GM19395 (cell line): ENCODE data around the gene TMEM60.

Source experiments
- ATAC-seq: cut with Tn5 transposase; IDR thresholded peaks from one replicate; pipeline ENCODE4 v1.9.1; 2021; ENCODE audit warnings: mild to moderate bottlenecking, moderate library complexity; ENCODE audit not compliant: unreplicated experiment

The TMEM60 gene

GRCh38 chr7:77778535-77778934 lies 19.7 kb downstream of the TMEM60 start:
- ATAC-seq = no peak

DNA sequence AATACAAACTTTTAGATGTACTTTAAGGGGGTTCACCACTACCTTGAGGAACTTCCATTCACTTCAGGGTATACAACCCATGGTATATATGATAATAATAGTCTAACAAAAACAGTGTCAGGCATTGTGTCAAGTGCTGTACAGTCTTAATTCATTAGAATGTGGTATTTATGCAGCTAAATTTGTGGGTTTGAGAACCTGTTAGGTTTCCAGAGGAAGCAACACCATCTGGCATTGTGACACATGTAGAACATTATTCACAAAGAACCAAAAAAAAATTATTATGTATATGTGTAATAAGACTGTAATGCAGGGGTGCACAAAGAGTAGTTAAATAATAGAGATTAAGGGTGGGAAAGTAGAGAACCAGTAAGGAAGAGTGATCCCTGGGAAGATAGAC lies 26.3 kb downstream of the TMEM60 start:
- ATAC-seq = no peak

GRCh38 chr7:77770316-77770715 lies 27.9 kb downstream of the TMEM60 start:
- ATAC-seq = no peak

- no peak for ATAC-seq
Measured at GRCh38 chr7:77766801-77767605, 31.2 kb downstream of the TMEM60 start.

GRCh38 chr7:77765906-77766800 lies 32.1 kb downstream of the TMEM60 start:
- no peak for ATAC-seq

GRCh38 chr7:77765481-77765880 lies 32.8 kb downstream of the TMEM60 start:
- ATAC-seq = no peak

DNA sequence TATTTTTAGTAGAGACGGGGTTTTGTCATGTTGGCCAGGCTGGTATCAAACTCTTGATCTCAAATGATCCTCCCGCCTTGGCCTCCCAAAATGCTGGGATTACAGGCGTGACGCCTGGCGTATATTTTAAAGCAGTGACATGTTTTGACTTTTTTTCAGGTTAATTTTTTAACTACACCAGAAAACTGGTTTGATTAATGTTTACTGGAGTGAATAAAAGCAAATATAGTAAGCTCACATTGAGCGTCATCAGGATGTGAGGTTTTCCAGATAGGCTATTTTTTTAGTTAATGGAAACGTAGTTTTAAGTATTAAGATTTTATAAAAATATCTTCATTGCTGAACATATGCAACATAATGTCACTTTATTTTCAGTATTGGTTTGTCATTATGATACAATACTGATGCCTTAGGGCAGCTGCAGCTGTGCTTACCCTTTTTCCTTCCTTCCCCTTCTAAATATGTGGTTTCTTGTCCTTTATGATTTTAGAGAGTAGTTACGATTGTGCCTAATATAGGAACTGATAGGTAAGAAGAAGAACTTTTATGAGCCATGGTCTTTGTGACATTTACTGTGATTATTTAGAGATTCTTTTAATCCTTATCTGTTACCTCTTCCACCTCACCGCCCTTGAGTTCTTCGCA lies 37.3 kb downstream of the TMEM60 start:
- no peak for ATAC-seq

- ATAC-seq = peak; percentile 35
Measured at GRCh38 chr7:77759294-77759889, 38.8 kb downstream of the TMEM60 start.

- ATAC-seq = peak; percentile 82
Measured at GRCh38 chr7:77757589-77757988, 40.6 kb downstream of the TMEM60 start.

DNA sequence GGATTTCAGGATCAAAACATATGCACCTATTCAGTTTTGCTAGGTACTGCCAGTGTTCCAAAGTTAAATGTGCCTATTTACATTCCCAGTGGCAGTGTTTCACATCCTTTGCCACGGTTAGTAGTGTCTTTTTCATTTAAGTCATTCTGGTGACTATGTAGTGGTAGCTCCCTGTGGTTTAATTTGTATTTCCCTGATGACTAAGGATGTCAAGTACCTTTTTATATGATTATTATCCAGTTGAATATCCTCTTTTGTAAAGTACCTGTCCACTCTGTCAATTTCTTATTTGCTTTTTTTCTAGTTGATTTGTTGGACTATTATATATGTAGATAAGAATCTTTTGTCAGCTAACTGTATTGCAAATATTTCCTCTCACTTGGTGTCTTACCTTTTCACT lies 45.1 kb downstream of the TMEM60 start:
- no peak for ATAC-seq

DNA sequence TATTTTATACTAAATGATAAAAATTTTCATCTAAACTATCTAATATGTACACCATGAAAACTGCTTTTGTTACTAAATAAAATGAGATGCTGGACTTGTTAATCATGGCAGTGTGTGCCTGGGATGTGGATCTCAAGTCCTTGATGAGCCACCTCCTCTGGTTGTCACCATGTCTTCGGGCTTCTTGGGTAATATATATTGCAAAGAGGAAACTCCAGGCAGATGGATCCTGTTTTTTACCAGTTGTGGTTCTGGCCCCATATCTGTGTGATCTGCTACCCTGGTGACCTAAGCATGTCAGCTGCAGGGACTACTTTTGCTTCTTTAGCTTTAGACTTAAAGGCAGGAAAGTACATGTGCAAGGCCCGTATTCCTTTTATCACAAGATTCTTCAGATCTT lies 46.2 kb downstream of the TMEM60 start:
- no peak for ATAC-seq

DNA sequence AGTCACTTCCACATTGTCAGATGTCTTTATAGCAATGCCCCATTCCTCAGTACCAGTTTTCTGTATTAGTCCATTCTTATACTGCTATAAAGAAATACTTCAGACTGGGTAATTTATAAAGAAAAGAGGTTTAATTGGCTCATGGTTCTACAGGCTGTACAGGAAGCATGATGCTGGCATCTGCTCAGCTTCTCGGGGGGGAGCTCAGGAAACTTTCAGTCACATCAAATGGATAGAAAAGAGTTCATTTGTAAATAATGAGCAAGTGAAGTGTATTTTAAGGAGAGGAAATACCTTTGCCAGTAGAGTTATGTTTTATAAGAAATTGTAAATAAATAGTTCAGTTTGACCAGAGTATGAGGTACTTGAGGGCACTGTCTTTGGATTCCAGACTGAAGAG lies 50.5 kb downstream of the TMEM60 start:
- ATAC-seq = no peak

DNA sequence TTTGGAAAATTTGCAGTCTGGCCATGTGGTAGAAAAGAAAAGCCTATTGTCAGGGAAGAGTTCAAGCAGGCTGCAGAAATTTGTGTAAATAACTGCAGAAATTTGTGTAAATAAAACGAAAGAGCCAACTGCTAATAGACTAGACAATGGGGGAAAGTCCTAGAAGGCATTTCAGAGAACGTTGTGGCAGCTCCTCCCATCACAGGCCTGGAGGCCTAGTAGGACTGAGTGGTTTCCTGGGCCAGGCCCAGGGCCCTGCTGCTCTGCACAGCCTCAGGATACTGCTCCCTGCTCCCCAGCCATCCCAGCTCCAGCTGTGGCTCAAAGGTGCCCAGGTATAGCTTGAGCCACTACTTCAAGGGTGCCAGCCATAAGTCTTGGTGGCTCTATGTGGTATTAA lies 51.1 kb downstream of the TMEM60 start:
- ATAC-seq = no peak

DNA sequence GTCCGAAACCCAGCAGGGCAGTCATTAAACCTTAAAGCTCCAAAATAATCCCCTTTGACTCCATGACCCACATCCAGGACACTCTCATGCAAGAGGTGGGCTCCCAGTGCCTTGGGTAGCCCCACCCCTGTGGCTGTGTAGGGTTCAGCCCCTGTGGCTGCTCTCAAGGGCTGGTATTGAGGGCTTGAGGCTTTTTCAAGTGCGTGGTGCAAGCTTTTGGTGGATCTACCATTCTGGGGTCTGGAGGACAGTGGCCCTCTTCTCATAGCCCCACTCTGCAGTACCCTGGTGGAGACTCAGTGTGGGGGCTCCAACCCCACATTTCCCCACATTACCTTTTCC lies 51.4 kb downstream of the TMEM60 start:
- ATAC-seq = no peak

GRCh38 chr7:77746164-77746823 lies 51.9 kb downstream of the TMEM60 start:
- ATAC-seq = no peak

DNA sequence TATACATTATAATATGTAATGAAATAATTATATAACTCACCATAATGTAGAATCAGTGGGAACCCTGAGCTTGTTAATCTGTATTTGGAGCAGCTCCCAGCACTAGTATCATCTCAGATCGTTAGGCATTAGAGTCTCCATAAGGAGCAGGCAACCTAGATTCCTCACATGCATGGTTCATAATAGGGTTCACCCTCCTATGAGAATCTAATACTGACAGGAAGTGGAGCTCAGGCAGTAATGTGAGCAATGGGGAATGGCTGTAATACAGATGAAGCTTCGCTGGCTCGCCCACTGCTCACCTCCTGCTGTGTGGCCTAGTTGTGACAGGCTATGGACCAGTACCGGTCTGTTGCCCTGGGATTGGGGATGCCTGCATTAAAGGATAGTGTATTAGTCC lies 52.5 kb downstream of the TMEM60 start:
- no peak for ATAC-seq
